Jurkat, Clone E6-1 (cell line): ENCODE results near the gene ORM1. TPM values are rescaled to one million over a fixed set of nuclear protein-coding genes. Genes with fewer than 3 reads are reported as not detected.
"Not testable (repeated sequence)": the region's sequence is repeated elsewhere in the genome, so short reads cannot be mapped to it uniquely, and the experiment has no call there.

Experiments used
- DNase-seq: peaks from one replicate; pipeline ENCODE4 v3.0.0-alpha.2; 2011; ENCODE audit warnings: low read depth, low spot score
- H3K4me3 ChIP-seq: 2 replicates; pipeline ENCODE4 v1.5.1; 2011; ENCODE audit warnings: mild to moderate bottlenecking, low read length, control low read depth, moderate library complexity
- polyA plus RNA-seq: library from polyadenylated mRNA; unstranded; fragments of >200 nt; gene quantifications from one replicate; pipeline ENCODE4 v1.2.1, GENCODE V29; 2012; ENCODE audit warnings: missing spikeins; ENCODE audit not compliant: insufficient read length, insufficient read depth

Gene ORM1
- polyA plus RNA-seq: not detected

DNA sequence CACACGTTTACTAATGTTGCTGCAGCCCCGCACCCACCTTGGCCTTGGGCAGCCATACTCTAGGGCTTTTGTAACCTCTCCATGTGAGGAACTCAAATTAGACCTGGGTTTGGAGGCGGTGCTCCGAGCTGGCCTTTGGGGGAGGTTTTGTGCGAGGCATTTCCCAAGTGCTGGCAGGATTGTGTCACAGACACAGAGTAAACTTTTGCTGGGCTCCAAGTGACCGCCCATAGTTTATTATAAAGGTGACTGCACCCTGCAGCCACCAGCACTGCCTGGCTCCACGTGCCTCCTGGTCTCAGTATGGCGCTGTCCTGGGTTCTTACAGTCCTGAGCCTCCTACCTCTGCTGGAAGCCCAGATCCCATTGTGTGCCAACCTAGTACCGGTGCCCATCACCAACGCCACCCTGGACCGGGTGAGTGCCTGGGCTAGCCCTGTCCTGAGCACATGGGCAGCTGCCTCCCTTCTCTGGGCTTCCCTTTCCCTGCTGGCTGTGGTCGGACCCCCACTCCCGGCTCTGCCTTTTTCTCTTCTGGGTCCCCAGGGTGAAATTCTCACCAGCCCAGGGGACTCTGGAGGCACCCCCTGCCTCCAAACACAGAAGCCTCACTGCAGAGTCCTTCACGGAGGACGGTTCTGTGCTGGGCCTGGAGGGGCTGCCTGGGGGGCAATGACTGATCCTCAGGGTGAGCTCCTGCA, at the start of gene ORM1:
TSS of gene ORM1 (plus strand) at position 268 of the 701 bp plus-strand sequence. CDS start at position 304, 36 bp downstream.
- DNase-seq, H3K4me3 ChIP-seq: not testable (repeated sequence)

- no peak overlapping the region for H3K4me3 ChIP-seq
- DNase-seq: no peak
Measured at GRCh38 chr9:114273461-114273881, 49.4 kb upstream of the ORM1 start.

DNA sequence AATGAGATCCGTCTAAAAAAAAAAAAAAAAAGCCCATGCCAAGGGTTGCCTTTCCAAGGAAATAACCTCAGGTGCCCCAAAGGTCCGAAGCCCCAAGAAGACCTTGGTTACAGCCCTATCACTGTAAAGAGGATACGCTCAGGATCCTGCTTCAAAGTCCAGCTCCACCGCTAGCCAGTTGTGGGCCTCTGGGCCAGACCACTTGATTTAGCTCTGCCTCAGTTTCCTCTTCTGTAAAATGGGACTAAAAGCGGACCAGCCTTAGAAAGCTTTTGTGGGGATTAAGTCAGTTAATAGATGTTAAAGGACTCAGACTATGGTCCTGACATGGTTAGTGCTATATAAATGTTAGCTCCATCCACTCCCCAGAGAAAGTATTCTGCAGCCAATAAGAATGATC, 48.7 kb upstream of the ORM1 start:
- no peak for DNase-seq
- H3K4me3 ChIP-seq: no peak overlapping the region

DNA sequence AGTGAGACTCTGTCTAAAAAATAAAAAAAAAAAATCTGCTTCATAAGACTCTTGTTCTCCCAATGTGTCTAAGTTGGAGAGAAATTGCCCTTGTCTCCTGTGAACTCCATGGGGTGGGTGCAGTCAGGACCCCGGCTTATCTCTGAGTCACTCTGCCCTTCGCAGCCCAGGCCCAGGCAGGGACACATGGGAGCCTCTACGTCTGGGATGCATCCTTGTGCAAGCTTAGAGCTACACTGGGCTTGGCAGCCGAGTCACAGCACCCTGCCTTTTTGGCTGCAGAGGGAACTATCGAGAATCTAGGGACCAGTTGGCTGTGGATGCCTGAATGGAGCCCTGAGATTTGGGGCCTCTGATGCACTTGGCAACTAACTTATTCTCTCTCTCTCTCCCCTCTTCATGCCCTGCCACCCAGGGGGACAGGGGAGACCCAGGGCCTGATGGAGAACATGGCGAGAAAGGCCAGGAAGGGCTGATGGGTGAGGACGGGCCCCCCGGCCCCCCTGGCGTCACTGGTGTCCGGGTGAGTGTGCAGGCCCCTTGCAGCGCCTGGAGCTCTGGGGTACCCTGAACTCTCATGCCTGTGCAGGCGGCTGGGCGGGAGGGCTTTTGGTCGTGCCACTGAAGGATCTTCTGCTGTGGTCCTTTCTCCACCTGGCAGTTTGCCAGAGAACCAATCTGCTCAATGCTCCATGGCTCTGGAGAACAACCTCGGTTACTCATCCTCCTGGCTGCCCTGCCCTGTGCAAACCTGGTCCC, 47.5 kb upstream of the ORM1 start:
- no peak overlapping the region for H3K4me3 ChIP-seq
- DNase-seq: no peak

DNA sequence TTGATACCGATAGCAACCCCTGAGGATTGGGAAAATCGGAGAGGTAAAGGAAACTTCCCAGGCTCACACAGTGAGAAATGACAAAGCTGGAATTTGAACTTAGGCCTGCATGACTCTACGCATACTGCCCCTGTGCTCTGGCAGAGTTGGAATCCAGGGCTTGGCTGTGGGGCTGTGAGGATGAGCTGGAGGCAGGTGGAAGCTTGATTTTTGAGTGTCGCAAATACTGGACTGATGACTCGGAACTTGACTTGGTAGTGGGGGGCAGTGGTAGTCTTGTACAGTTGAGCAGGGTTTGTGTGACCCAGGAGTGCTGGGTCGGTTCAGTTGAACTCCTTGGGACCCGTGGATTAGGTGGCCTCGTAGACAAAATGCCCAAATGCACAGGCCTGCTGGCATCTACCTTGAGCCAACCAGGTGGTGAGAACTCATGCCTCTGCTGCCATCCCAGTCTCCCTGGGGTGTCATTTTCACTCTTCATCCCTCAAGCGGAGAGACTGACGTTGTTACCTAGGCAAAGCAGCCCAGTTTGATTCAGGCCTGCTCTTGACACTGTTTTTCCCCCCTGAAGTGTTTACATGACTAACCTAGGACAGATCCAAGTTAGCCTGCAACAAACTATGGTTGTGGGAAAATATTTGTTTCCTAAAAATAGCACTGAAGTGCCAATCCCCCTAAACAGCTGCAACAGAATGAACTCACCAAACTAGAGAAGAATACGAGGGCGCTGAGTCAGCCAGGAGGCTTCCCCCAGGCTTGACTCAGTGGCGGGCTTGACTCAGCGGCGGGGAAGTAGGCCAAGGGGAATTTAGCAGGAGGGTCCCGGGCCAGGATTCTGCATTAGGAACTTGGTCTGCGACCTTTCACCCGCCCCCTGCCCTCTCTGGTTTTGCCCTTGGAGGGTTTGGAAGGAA, 45.7 kb upstream of the ORM1 start:
- no peak overlapping the region for H3K4me3 ChIP-seq
- no peak for DNase-seq

- no peak overlapping the region for H3K4me3 ChIP-seq
- no peak for DNase-seq
Measured at GRCh38 chr9:114278356-114278755, 44.5 kb upstream of the ORM1 start.

DNA sequence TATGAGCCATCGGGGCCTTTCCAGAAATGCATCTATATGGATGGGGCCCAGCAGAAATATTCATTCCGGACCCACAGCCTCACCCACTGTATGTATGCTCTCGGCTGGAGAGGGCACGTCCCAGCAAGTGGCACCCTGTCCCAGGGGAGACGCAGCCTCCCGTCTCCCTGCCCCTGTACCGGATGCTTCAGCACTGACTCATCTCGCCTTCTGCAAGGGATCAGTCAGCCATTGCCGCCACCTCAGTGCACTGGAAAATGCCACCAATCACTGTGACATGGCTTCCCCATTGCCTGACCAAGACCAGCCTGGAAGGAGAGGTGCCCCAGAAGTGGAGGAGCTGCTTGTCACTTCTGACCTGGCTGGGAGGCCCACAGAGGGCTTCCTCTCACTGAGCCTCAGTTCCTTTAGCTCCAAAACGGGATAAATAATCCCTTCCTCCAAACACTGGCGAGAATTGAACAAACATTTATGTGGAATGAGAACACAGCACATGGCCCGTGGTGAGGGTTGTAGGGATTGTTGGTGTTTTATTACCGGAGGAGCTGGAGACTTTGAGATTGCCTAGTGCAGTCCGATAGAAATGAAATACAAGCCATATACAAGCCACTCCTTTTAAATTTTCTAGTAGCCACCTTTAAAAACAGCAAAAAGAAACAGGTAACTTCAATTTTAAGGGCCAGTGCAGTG, 43.9 kb upstream of the ORM1 start:
- DNase-seq: no peak
- H3K4me3 ChIP-seq: no peak overlapping the region

- no peak overlapping the region for H3K4me3 ChIP-seq
- DNase-seq: no peak
Measured at GRCh38 chr9:114279693-114280092, 43.2 kb upstream of the ORM1 start.

DNA sequence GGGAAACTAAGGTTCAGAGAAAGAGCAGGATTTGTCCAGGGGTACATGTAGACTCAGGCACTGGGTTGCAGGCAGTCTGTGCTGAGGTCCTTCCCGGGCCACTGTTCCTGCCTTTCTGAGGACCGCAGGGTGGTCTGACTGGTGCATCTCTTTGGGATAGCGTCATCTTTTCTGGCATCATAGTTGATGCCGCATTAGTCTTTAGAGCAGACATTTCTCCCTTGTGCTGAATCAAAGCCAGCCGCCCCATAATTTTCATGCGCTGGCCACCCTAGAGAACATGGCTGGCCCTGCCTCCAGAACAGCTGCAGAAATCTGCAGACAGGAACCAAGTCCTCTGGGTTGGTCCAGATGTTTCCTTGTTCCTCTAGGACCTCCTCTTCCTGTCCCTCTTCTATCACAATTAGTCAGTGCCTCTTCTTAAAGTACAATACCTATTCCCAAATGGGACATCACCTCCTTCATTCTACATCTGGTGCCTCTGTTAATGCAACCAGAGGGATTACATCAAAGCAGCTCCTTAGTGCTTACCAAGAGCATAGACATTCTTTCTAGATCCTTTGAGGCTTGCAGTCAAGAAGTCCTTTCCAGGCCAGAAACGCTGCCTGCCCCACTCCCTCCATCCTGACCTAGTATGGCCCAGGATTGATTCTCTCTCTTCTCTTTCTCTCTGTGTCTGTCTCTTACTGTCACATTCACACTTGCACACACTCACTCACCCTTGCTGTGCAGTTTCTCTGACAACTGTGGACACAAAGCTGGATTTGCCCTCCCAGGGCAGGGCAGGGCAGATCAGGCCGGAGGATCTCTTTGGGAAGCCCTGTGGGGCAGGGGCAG, 42.0 kb upstream of the ORM1 start:
- no peak overlapping the region for H3K4me3 ChIP-seq
- no peak for DNase-seq

DNA sequence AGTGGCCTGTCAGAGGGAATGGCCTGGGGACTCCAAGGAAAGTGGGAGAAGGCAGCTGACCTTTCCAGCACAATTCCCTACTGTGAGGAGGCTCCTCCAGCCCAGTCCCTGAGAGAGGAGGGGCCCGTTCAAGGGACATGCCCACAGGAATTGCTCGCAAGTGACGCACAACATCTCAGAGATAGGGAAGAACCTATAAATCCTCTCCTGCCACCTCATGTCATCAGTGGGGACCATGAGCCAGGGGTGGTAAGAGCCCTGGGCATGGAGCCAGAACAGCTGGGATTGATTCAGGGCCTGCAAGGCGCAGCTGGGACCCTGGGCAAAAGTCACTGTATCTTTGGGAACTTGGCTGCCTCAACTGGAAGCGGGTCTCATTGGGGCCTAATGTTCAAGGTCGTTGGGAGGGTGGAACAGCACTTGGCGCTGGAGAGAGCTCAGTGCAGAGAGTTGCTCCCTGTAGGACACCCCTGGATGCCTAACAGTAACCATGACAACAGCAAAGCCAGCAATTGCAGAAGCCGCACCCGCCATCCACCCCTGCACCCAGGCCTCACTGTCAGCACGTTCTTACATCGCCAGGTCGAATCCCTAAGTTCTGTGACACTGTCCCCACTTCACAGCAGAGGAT, 41.3 kb upstream of the ORM1 start:
- H3K4me3 ChIP-seq: no peak overlapping the region
- no peak for DNase-seq

DNA sequence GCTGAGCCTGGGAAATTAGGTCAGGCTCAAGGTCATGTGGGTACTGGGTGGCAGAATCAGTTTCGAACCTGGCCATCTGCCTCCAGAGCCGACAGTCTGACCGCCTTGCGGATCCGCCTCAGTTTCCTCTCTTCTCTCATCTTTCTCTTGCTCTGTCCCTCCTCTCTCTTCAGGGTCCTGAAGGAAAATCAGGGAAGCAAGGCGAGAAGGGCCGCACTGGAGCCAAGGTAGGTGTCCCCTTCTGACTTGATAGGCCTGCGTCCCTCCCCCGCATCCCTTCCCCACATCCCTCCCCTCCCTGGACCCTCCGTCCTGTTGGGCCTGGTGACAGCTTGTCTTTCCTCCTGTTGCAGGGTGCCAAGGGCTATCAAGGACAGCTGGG, 40.8 kb upstream of the ORM1 start:
- no peak for DNase-seq
- H3K4me3 ChIP-seq: no peak overlapping the region

DNA sequence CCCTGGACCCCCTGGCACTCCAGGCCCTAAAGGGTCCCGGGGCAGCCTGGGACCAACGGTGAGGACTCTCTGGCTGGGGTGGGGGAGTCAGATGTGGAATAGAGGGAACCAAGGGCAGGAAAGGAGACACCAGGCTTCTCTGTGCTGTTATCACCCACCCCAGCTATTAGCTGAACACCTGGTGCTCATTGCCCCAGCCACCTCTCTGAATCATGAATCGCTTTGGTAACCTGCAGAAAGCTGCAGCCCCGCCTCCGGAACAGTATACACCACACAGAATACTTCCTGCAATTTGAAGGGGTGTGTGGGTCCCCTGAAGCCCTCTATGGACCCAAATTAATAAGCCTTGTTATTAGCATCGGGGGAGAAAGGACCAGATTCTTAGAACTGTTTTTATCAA, 40.4 kb upstream of the ORM1 start:
- no peak overlapping the region for H3K4me3 ChIP-seq

GRCh38 chr9:114282926-114283325, 40.0 kb upstream of the ORM1 start:
- H3K4me3 ChIP-seq: peak overlapping the region; percentile 16; the same call in 1 of the 2 replicates
- peak; percentile 91 for DNase-seq

More for the DNA sequence above, 40.4 kb upstream of the ORM1 start:
- DNase-seq: peak; percentile 43

DNA sequence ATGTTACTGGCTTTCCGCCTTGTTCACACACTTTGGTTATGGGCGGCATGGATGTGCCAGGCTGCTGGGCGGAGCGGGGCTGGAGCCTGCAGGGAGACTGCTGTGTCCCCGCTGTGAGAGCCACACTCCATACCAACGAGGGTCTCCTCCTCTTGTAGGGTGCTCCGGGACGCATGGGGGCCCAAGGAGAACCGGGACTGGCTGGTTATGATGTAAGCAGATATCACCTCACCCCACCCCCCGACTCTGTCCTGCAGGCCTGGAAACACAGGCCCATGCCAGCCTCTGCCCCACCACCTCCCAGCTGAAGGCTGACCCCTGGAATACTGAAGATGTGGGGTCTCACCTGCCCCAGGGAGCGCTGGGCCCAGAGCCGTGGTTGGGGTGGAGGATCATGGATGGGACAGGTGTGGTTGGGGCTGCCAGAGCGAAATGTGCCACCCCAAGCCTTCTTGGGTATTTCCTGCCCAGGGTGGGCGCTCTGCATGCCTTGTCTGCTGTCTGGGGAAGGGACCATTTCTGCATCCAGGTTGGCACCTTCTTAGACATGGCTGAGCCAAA, 39.3 kb upstream of the ORM1 start:
- DNase-seq: no peak
- no peak overlapping the region for H3K4me3 ChIP-seq

GRCh38 chr9:114284316-114285060, 38.4 kb upstream of the ORM1 start:
- no peak for DNase-seq
- H3K4me3 ChIP-seq: no peak overlapping the region

DNA sequence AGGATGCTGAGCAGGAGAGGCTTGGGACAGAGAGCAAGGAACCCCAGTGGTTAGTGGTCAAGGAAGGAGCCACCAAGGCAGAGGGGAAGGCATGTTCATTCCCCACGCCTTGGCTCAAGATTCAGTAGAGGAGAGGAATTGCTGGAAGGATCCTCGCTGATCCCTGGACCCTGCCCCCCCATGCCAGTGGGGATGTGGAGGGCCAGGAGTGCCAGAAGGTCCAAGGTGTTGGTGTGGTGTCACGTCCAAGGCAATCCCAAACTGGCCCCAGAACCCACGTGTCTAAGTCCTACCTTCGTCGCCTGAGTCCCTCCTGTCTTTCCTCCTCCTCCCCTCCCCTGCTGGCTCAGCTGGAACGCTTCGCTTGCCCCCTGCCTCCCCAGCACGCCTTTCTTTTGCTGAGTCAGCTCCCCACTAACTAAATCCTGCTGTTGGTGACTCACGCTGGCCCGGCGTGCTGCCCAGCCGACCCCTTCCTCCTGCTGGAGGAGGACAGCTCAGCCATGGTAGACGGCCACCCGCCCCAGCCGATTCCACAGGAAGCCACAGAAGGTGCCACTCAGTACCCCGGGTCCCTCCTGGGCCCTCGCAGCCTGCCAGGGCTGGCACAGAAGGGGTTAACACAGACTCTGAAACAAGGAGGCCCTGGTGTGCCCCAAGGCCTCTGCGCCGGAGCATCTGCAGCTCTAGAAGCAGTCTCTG, 37.6 kb upstream of the ORM1 start:
- no peak for DNase-seq
- H3K4me3 ChIP-seq: no peak overlapping the region
